Endothelial cell of umbilical vein (primary cell): ENCODE measurements around the gene ABLIM1. TPM values are rescaled to one million over a fixed set of nuclear protein-coding genes. Genes with fewer than 3 reads are reported as not detected.

Experiments
- BruUV-seq: library from RNA; stranded (reverse); fragments of 400-500 nt; replicated peaks from 2 replicates; lab custom pipeline; 2021; lab: Mats Ljungman, UMichigan
- CTCF ChIA-PET: fragments of 300-600, 350-600 bp; sonication (Branson Sonifier 250); formaldehyde crosslinking; loops from one replicate; lab custom pipeline; 2021; ENCODE audit warnings: antibody characterized with exemption, inconsistent platforms; lab: Charles Lee
- POLR2A ChIA-PET: fragments of 300-600, 350-600 bp; sonication (Branson Sonifier 250); formaldehyde crosslinking; loops from one replicate; lab custom pipeline; 2021; ENCODE audit warnings: antibody characterized with exemption, inconsistent platforms; lab: Charles Lee
- DNase-seq: peaks from one replicate; pipeline ENCODE4 v3.0.0-alpha.2; 2011; ENCODE audit warnings: low read depth, low spot score
- FAIRE-seq: peaks from 2 replicates; lab custom pipeline; 2011; peaks lifted over from hg19 to GRCh38; lab: Jason Lieb, UNC
- H2AFZ ChIP-seq: 2 replicates; pipeline ENCODE4 v1.6.0; 2012; ENCODE audit warnings: low read depth, low read length, control low read depth, inconsistent platforms
- H3K27ac ChIP-seq: 2 replicates; pipeline ENCODE4 v1.5.1; 2011; ENCODE audit warnings: low read depth, mild to moderate bottlenecking, control low read depth, low read length, moderate library complexity; ENCODE audit not compliant: insufficient read depth
- H3K27me3 ChIP-seq, 2 experiments: 2 replicates each; pipeline versions ENCODE4 v1.6.0 to v1.6.1; 2011; ENCODE audit warnings: low read length in 2 of 2, mixed read lengths in 1 of 2; ENCODE audit not compliant: control insufficient read depth in 2 of 2, insufficient read depth in 2 of 2
- H3K36me3 ChIP-seq, 2 experiments: 2 replicates in 1 of 2; 3 replicates in 1 of 2; pipeline ENCODE4 v1.5.1; 2011; ENCODE audit warnings: low read length in 2 of 2, mild to moderate bottlenecking in 1 of 2, moderate library complexity in 1 of 2; ENCODE audit not compliant: control insufficient read depth in 2 of 2, insufficient read depth in 2 of 2; ENCODE audit errors: extremely low read depth in 1 of 2
- H3K4me1 ChIP-seq: 3 replicates; pipeline ENCODE4 v1.5.1; 2011; ENCODE audit warnings: mild to moderate bottlenecking, low read length; ENCODE audit not compliant: control insufficient read depth, insufficient read depth; ENCODE audit errors: extremely low read depth
- H3K4me2 ChIP-seq: 2 replicates; pipeline ENCODE4 v1.6.1; 2011; ENCODE audit warnings: low read length, control low read depth, mixed read lengths; ENCODE audit not compliant: insufficient read depth
- H3K4me3 ChIP-seq, 3 experiments: fragments of 200-600 bp in 1 of 3; sonication (generic), shearing (Covaris generic) in 1 of 3; replicated peaks in 1 of 3; 2 replicates each; pipeline ENCODE4 v1.5.1; 2011 to 2016; ENCODE audit warnings: control low read depth in 3 of 3, low read length in 3 of 3, mild to moderate bottlenecking in 2 of 3, inconsistent platforms in 1 of 3, low read depth in 1 of 3, moderate library complexity in 1 of 3; ENCODE audit not compliant: insufficient read depth in 1 of 3
- H3K79me2 ChIP-seq: 2 replicates; pipeline ENCODE4 v1.6.0; 2012; ENCODE audit warnings: low read length, inconsistent platforms; ENCODE audit not compliant: control insufficient read depth, insufficient read depth
- H3K9ac ChIP-seq: replicated peaks from 2 replicates; pipeline ENCODE3; 2011; ENCODE audit warnings: low read length, control low read depth; ENCODE audit not compliant: insufficient read depth; ENCODE audit errors: extremely low read depth
- H3K9me1 ChIP-seq: replicated peaks from 3 replicates; pipeline ENCODE4 v1.6.0; 2011; ENCODE audit warnings: mild to moderate bottlenecking, low read length; ENCODE audit not compliant: control insufficient read depth, insufficient read depth; ENCODE audit errors: extremely low read depth
- H3K9me3 ChIP-seq: replicated peaks from 2 replicates; pipeline ENCODE4 v1.5.1; 2012; ENCODE audit warnings: low read length, inconsistent platforms; ENCODE audit not compliant: control insufficient read depth, insufficient read depth
- H4K20me1 ChIP-seq: replicated peaks from 2 replicates; pipeline ENCODE3; 2011; ENCODE audit warnings: mild to moderate bottlenecking, low read length; ENCODE audit not compliant: control insufficient read depth, insufficient read depth; ENCODE audit errors: extremely low read depth
- CTCF ChIP-seq, 2 donors: IDR thresholded peaks; 1 replicate in 1 of 2; 2 replicates in 1 of 2; pipeline ENCODE4 v1.5.1; 2011; ENCODE audit warnings: low read length in 2 of 2, mild to moderate bottlenecking in 2 of 2, moderate library complexity in 2 of 2, control low read depth in 1 of 2, inconsistent platforms in 1 of 2, low read depth in 1 of 2; ENCODE audit not compliant: insufficient read depth in 1 of 2; ENCODE audit errors: extremely low read depth in 1 of 2
- EZH2 ChIP-seq: IDR thresholded peaks from 2 replicates; pipeline ENCODE4 v1.6.1; 2012; ENCODE audit warnings: borderline replicate concordance, low read depth, mild to moderate bottlenecking, moderate library complexity, low read length, inconsistent platforms; ENCODE audit not compliant: severe bottlenecking
- FOS ChIP-seq: IDR thresholded peaks from 2 replicates; pipeline ENCODE4 v1.6.1; 2011; ENCODE audit warnings: mild to moderate bottlenecking, low read length, moderate library complexity, borderline replicate concordance; ENCODE audit not compliant: insufficient read depth
- GATA2 ChIP-seq: IDR thresholded peaks from 2 replicates; pipeline ENCODE4 v1.7.0; 2011; ENCODE audit warnings: low read depth, mild to moderate bottlenecking, moderate library complexity, mixed read lengths, low read length; ENCODE audit not compliant: insufficient read length, insufficient read depth
- JUN ChIP-seq: IDR thresholded peaks from 2 replicates; pipeline ENCODE4 v1.6.1; 2011; ENCODE audit warnings: borderline replicate concordance, low read depth; ENCODE audit not compliant: insufficient read length, insufficient read depth
- MYC ChIP-seq: IDR thresholded peaks from one replicate; pipeline ENCODE4 v1.6.1; 2011; ENCODE audit warnings: mild to moderate bottlenecking, low read depth, low read length
- POLR2A ChIP-seq: IDR thresholded peaks from 2 replicates; pipeline ENCODE4 v1.6.1; 2012; ENCODE audit warnings: low read depth, mild to moderate bottlenecking, control low read depth, low read length
- POLR2AphosphoS5 ChIP-seq: IDR thresholded peaks from 2 replicates; pipeline ENCODE4 v1.6.1; 2012; ENCODE audit warnings: low read depth, mild to moderate bottlenecking, control low read depth, low read length, moderate library complexity; ENCODE audit not compliant: insufficient read depth
- dilution Hi-C: fragments of 300-500 bp; cut with MboI; formaldehyde crosslinking; loops from one replicate; pipeline ENCODE4 v1.15.0; 2019; ENCODE audit warnings: low sequenced_read_pairs; ENCODE audit not compliant: extremely low pct_ligation_motif_present
- intact Hi-C: fragments of 100-400 bp; cut with micrococcal nuclease; formaldehyde crosslinking; loops from one replicate; pipeline ENCODE4 v1.10.0; 2022
- polyA plus RNA-seq, 4 experiments: library from polyadenylated mRNA; depleted of rRNA in 3 of 4; stranded (reverse) in 3 of 4; unstranded in 1 of 4; fragments of >200 nt; gene quantifications; 2 replicates each; pipeline versions ENCODE4 v1.2.1 to v1.2.3, GENCODE V29; 2011 to 2012; ENCODE audit warnings: missing spikeins in 1 of 4
- total RNA-seq: library from RNA; stranded (reverse); gene quantifications from 2 replicates; pipeline ENCODE4 v1.2.3, GENCODE V29; 2021
- TF ChIP-seq, protein P1 (sequence below): IDR thresholded peaks from 2 replicates; pipeline ENCODE4 v1.6.1; 2011; ENCODE audit not compliant: insufficient read depth, insufficient read length

The ABLIM1 gene
- total and polyA plus RNA-seq, 2 donors (not counting 3 experiments of a cell fraction or from before 2014, with no cell fraction given), result 128 to 235 TPM

DNA sequence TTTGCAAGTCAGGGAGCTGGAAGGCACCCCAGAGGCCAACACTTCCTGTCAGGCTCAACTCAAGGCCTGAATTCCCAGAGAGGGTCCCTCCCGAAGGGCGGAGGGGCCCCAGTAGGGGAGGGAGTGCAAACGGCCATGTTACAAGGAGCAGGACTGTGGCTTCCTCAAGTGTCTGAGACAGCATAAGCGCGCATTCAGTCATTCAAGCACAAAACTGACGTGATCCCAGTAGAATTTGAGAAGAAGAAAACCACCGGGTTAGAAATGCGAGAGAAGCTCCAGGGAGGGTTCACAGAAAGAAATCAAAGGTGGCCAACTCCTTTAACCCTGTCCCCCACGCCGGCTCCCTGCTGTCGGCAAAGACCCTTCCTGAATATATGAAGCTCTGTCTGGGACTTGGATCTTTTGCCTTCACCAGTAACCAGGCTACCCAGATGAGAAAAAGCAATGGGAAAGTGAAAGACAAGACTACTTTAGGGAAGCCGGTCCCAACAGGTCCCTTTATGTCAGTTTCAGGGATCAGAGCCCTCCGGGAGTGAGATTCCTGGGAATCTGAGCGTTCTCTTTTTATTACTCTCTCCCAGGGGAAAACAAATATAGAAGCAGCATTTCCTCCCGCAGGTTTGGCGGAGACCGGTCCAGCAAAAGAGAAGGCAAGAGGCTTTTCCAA lies 255.1 kb downstream of the ABLIM1 start:
- no TSS peak for BruUV-seq
- H3K27ac ChIP-seq, result no peak overlapping the region

DNA sequence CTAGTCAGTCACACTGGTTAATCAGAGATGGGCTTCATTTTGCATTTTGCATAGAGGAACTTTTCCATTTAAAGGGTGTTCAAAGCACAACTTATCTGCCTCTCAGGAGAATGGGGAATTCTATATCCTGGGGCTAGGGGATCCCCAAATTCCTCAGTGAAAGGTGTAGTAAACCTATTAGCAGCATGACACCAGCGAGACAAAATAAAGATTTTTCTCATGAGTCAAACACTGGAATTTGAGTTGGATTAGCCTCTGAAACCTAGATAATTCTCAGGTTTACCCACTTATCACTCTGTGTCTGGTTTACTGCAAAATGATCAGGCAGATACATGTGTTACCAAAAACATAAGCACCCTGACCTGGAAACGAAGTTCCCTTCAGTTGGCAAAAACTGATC lies 255.8 kb downstream of the ABLIM1 start:
- intact Hi-C loops, result no loop called here
- no peaks in the 10 kb centered on the region for H3K9me1 ChIP-seq
- no peak overlapping the region for H2AFZ ChIP-seq
- peaks cover 5% of the 10 kb centered on the region for H3K4me1 ChIP-seq
- TF ChIP-seq GATA2 (no peak), POLR2AphosphoS5 (no peak), FOS (no peak), MYC (no peak), EZH2 (no peak), JUN (no peak), CTCF (IDR thresholded peaks at IDR 0.05; ENCODE audit: extremely low read depth in 1 of 2, insufficient read depth in 1 of 2, low read depth in 1 of 2, low read length in 2 of 2) (no peak), POLR2A (no peak)
- TF ChIP-seq, protein P1, sequence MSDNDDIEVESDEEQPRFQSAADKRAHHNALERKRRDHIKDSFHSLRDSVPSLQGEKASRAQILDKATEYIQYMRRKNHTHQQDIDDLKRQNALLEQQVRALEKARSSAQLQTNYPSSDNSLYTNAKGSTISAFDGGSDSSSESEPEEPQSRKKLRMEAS, result no peak
- BruUV-seq, result no TSS peak
- dilution Hi-C loops, result no loop called here
- no peaks in the 10 kb centered on the region for H3K36me3 ChIP-seq
- ChIA-PET POLR2A (no interaction called here), CTCF (interaction anchor here (1.2 to 2.7 kb wide), 2 partner anchors 10 to 98 kb away, joined by 3 to 16 read pairs; no protein-coding TSS in a partner anchor)
- H3K79me2 ChIP-seq, result no peaks in the 10 kb centered on the region
- H3K27me3 ChIP-seq, result peaks cover 78 to 81% of the 10 kb centered on the region in 2 experiments
- no peak overlapping the region for H3K4me3 ChIP-seq
- no peak overlapping the region for H3K27ac ChIP-seq
- no peak for FAIRE-seq
- H3K4me2 ChIP-seq, result no peak overlapping the region
- no peak overlapping the region for H3K9ac ChIP-seq
- no peaks in the 10 kb centered on the region for H4K20me1 ChIP-seq
- H3K9me3 ChIP-seq, result no peaks in the 10 kb centered on the region
- no peak for DNase-seq

More for the DNA sequence above, 255.1 kb downstream of the ABLIM1 start:
- Histone ChIP-seq H2AFZ (no peak overlapping the region), H3K9me3 (no peaks in the 10 kb centered on the region), H4K20me1 (no peaks in the 10 kb centered on the region), H3K79me2 (no peaks in the 10 kb centered on the region), H3K4me3 (peak overlapping the region in 1 of 3 experiments; percentile 34), H3K36me3 (no peaks in the 10 kb centered on the region), H3K9me1 (no peaks in the 10 kb centered on the region), H3K9ac (no peak overlapping the region), H3K4me2 (no peak overlapping the region), H3K4me1 (peaks cover 5% of the 10 kb centered on the region), H3K27me3 (peaks cover 71 to 74% of the 10 kb centered on the region in 2 experiments)
- FAIRE-seq (peak; percentile 15), DNase-seq (no peak)
- no peak for TF ChIP-seq JUN
- TF ChIP-seq EZH2, result peak; percentile 77
- ChIA-PET POLR2A (no interaction called here), CTCF (interaction anchor here (1.2 to 2.7 kb wide), 3 partner anchors 10 to 99 kb away, joined by 3 to 16 read pairs (median 5); no protein-coding TSS in a partner anchor)
- dilution Hi-C loops (no loop called here), intact Hi-C loops (loop anchor here (1.0 kb wide), 1 partner anchor 11 kb away; no protein-coding TSS in a partner anchor)
